Gastroesophageal sphincter (tissue), 4 donors: Measurements from ENCODE around the gene TEKT5. TPM values are rescaled to one million over a fixed set of nuclear protein-coding genes. Genes with fewer than 3 reads are reported as not detected.

Experiments
- ATAC-seq: fragments of 150-250 bp; one replicate; pipeline ENCODE4 v1.9.1; 2016; ENCODE audit warnings: mild to moderate bottlenecking, moderate library complexity
- H3K27ac ChIP-seq, 4 donors: fragments of 200-600 bp; sonication (generic) in 3 of 4; 1 replicate in 3 of 4; 2 replicates in 1 of 4; pipeline ENCODE4 v1.5.1; 2016 to 2019
- H3K27me3 ChIP-seq: fragments of 200-600 bp; sonication (generic); one replicate; pipeline ENCODE4 v1.5.1; 2019
- H3K36me3 ChIP-seq, 2 donors: fragments of 200-600 bp; sonication (generic); one replicate each; pipeline ENCODE4 v1.5.1; 2019; ENCODE audit warnings: control low read depth in 1 of 2
- H3K4me1 ChIP-seq, 3 donors: fragments of 200-600 bp; sonication (generic); 1 replicate in 2 of 3; 2 replicates in 1 of 3; pipeline ENCODE4 v1.5.1; 2016 to 2019; ENCODE audit warnings: control low read depth in 2 of 3
- H3K4me3 ChIP-seq, 2 donors: fragments of 200-600 bp; sonication (generic); one replicate each; pipeline ENCODE4 v1.5.1; 2019; ENCODE audit warnings: mild to moderate bottlenecking in 1 of 2, moderate library complexity in 1 of 2
- H3K9me3 ChIP-seq, 3 donors: fragments of 200-600 bp; sonication (generic); one replicate each; pipeline ENCODE4 v1.5.1; 2017 to 2019; ENCODE audit warnings: control low read depth in 2 of 3
- CTCF ChIP-seq, 4 experiments: fragments of 200-600 bp in 2 of 4; fragments of 450-650 bp in 2 of 4; sonication (generic) in 1 of 4; IDR thresholded peaks; one replicate each; pipeline ENCODE4 v1.5.1; 2017 to 2019; ENCODE audit warnings: antibody characterized with exemption in 4 of 4, mild to moderate bottlenecking in 2 of 4, moderate library complexity in 2 of 4
- EP300 ChIP-seq: sonication (generic); formaldehyde crosslinking; IDR thresholded peaks from one replicate; pipeline ENCODE4 v1.6.1; 2017; ENCODE audit warnings: antibody characterized with exemption, mild to moderate bottlenecking
- POLR2A ChIP-seq, 2 donors: fragments of 450-650 bp; IDR thresholded peaks; one replicate each; pipeline ENCODE4 v1.6.1; 2017; ENCODE audit warnings: antibody characterized with exemption in 2 of 2, mild to moderate bottlenecking in 2 of 2, moderate library complexity in 1 of 2
- POLR2AphosphoS5 ChIP-seq: sonication (generic); formaldehyde crosslinking; IDR thresholded peaks from one replicate; pipeline ENCODE4 v1.6.1; 2017; ENCODE audit warnings: antibody characterized with exemption
- WGBS, 2 donors: methylation state at CpG; one replicate each; pipeline ENCODE4 v1.1.5; 2018; ENCODE audit warnings: low coverage in 1 of 2; 5-methylcytosine and 5-hydroxymethylcytosine counted together
- total RNA-seq, 4 donors: library from RNA; depleted of rRNA; stranded (reverse); fragments of >200 nt; gene quantifications; one replicate each; pipeline ENCODE4 v1.1.0, GENCODE V29; 2016

Gene TEKT5
- total RNA-seq, 4 donors from 2014 or later = 0.19 TPM; not detected in 3

GRCh38 chr16:10660950-10661635 is 33.6 kb downstream of the TEKT5 start:
- H3K27me3 ChIP-seq = peaks cover 4% of the 10 kb centered on the region
- no peak for ATAC-seq
- 57 to 89% methylated on average over 3 to 7 of the region's 8 CpGs for WGBS, 2 donors
- no peak overlapping the region for H3K27ac ChIP-seq
- no peak overlapping the region for H3K4me3 ChIP-seq
- H3K36me3 ChIP-seq = no peaks in the 10 kb centered on the region
- TF ChIP-seq POLR2A (IDR thresholded peaks at IDR 0.05) (no peak), CTCF (IDR thresholded peaks at IDR 0.05) (no peak), EP300 (no peak), POLR2AphosphoS5 (no peak)
- H3K4me1 ChIP-seq = no peaks in the 10 kb centered on the region
- no peaks in the 10 kb centered on the region for H3K9me3 ChIP-seq

DNA sequence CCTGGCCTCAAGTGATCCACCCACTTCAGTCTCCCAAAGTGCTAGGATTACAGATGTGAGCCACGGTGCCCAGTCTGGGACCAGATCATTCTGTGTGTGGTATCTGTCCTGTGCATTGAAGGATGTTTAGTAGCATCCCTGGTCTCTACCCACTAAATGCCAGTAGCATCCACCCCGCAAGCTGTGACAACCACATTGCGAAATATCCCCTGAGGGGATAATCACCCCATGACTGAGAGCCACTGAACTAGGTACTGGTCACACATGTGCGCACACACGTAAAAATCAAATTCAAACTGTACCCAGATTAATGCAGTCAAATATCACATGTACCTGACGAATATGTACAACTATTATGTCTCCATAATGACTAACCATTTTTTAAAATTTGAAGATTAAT is 35.8 kb downstream of the TEKT5 start:
- TF ChIP-seq POLR2AphosphoS5 (no peak), POLR2A (IDR thresholded peaks at IDR 0.05) (no peak), CTCF (IDR thresholded peaks at IDR 0.05) (no peak)
- H3K36me3 ChIP-seq = no peaks in the 10 kb centered on the region
- H3K4me1 ChIP-seq = no peaks in the 10 kb centered on the region
- ATAC-seq = no peak
- H3K9me3 ChIP-seq = no peaks in the 10 kb centered on the region
- no peak overlapping the region for H3K27ac ChIP-seq
- peaks cover 4% of the 10 kb centered on the region for H3K27me3 ChIP-seq
- H3K4me3 ChIP-seq = no peak overlapping the region
- 90 to 99% methylated on average over 5 of the region's 6 CpGs for WGBS, 2 donors

- H3K4me1 ChIP-seq = no peaks in the 10 kb centered on the region
- H3K4me3 ChIP-seq = no peak overlapping the region
- H3K36me3 ChIP-seq = no peaks in the 10 kb centered on the region
- 71 to 91% methylated on average over 4 of the region's 4 CpGs for WGBS, 2 donors
- H3K27me3 ChIP-seq = peaks cover 4% of the 10 kb centered on the region
- H3K9me3 ChIP-seq = no peaks in the 10 kb centered on the region
- H3K27ac ChIP-seq = no peak overlapping the region
- no peak for TF ChIP-seq POLR2AphosphoS5
- TF ChIP-seq EP300 = no peak
- TF ChIP-seq CTCF (IDR thresholded peaks at IDR 0.05) = no peak
- no peak for TF ChIP-seq POLR2A (IDR thresholded peaks at IDR 0.05)
- no peak for ATAC-seq
These were observed 36.8 kb downstream of the TEKT5 start for GRCh38 chr16:10657925-10658324.

DNA sequence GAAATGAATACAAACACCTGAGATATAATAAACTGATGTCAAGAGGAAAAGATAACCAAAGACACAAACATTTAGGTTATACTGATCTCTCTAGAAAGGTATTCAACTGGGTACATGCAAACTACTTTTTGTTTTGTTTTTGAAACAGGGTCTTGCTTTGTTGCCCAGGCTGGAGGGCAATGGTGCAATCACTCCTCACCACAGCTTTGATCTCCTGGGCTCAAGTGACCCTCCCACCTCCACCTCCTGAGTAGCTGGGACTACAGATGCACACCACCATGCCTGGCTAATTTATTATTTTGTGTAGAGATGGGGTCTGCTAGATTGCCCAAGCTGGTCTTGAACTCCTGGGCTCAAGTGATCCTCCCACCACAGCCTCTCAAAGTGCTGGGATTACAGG is 38.1 kb downstream of the TEKT5 start:
- TF ChIP-seq EP300 (no peak), POLR2AphosphoS5 (no peak), POLR2A (IDR thresholded peaks at IDR 0.05) (no peak), CTCF (IDR thresholded peaks at IDR 0.05) (no peak)
- Histone ChIP-seq H3K9me3 (no peaks in the 10 kb centered on the region), H3K27ac (no peak overlapping the region), H3K4me1 (no peaks in the 10 kb centered on the region), H3K4me3 (no peak overlapping the region), H3K36me3 (no peaks in the 10 kb centered on the region), H3K27me3 (peaks cover 4% of the 10 kb centered on the region)
- no peak for ATAC-seq

GRCh38 chr16:10655415-10655977 is 39.2 kb downstream of the TEKT5 start:
- TF ChIP-seq POLR2A (IDR thresholded peaks at IDR 0.05) = no peak
- TF ChIP-seq CTCF (IDR thresholded peaks at IDR 0.05) = no peak
- TF ChIP-seq EP300 = no peak
- TF ChIP-seq POLR2AphosphoS5 = no peak
- Histone ChIP-seq H3K36me3 (no peaks in the 10 kb centered on the region), H3K9me3 (no peaks in the 10 kb centered on the region), H3K27me3 (peaks cover 4% of the 10 kb centered on the region), H3K27ac (no peak overlapping the region), H3K4me1 (no peaks in the 10 kb centered on the region), H3K4me3 (no peak overlapping the region)
- ATAC-seq = no peak
